ENCODE results near the gene C17orf107. TPM values are rescaled to one million over a fixed set of nuclear protein-coding genes. Genes with fewer than 3 reads are reported as not detected.

C17orf107 gene
- total RNA-seq, 1 experiment from 2014 or later, result 1.7 TPM

DNA sequence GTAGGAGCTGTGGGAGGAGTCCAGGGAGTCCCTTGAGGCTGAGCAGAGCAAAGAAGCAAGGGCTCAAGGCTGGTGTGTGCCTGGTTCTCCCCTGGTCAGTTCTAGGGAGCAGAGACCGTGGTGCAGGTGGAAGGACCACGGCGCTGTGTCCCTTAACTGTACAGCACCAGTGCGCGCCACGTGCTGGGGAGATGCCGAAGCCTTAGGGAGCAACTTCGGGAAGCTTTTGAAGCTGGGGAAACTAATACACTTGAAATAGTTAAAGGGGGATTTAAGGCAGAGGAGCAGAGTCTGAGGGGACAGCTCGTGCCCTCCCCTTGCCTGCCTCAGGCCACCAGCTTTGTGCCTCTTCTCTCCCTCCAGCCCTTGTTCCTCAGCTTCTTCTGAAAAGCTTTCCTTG is 38.7 kb upstream of the C17orf107 start:
- no peaks in the 10 kb centered on the region for H3K36me3 ChIP-seq (ENCODE audit: control insufficient read depth in 1 of 2, insufficient read depth in 2 of 2, low read length in 2 of 2)
- intact Hi-C loops (cut with micrococcal nuclease), result no loop called here
- no peaks in the 10 kb centered on the region for H3K27me3 ChIP-seq (ENCODE audit: insufficient read depth, low read length)
- ChIA-PET CTCF (no interaction called here), RAD21 (ENCODE audit: low non-redundant PET in 1 of 2, low total read pairs in 2 of 2, uncharacterized antibody in 2 of 2, unreplicated experiment in 2 of 2) (no interaction called here), POLR2A (no interaction called here)
- no peak overlapping the region for H3K9ac ChIP-seq (ENCODE audit: low read length)
- ATAC-seq (no peak), DNase-seq (ENCODE audit: low read depth, low spot score) (no peak)
- no peak overlapping the region for H2AFZ ChIP-seq (ENCODE audit: low read depth, low read length, poor library complexity, severe bottlenecking)
- H3K27ac ChIP-seq (ENCODE audit: low read depth, low read length), result no peak overlapping the region
- no peak for TF ChIP-seq JUND (IDR thresholded peaks at IDR 0.05)
- no peak for TF ChIP-seq YY1 (IDR thresholded peaks at IDR 0.05; ENCODE audit: extremely low read depth, insufficient replicate concordance, low read depth, low read length)
- no peak for TF ChIP-seq SP1 (IDR thresholded peaks at IDR 0.05; ENCODE audit: low read depth)
- no peak for TF ChIP-seq ELF1 (IDR thresholded peaks at IDR 0.05; ENCODE audit: borderline replicate concordance, low read depth)
- no peak for TF ChIP-seq ZFX (IDR thresholded peaks at IDR 0.05)
- no peak for TF ChIP-seq RAD21 (IDR thresholded peaks at IDR 0.05; ENCODE audit: low read depth)
- TF ChIP-seq EGR1 (IDR thresholded peaks at IDR 0.05; ENCODE audit: low read depth), result no peak
- TF ChIP-seq, protein P1, sequence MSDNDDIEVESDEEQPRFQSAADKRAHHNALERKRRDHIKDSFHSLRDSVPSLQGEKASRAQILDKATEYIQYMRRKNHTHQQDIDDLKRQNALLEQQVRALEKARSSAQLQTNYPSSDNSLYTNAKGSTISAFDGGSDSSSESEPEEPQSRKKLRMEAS (IDR thresholded peaks at IDR 0.05), result no peak
- peaks cover 56% of the 10 kb centered on the region for H3K79me2 ChIP-seq (ENCODE audit: insufficient read depth, low read length)
- H3K4me2 ChIP-seq (ENCODE audit: low read length), result no peak overlapping the region
- H3K9me3 ChIP-seq (ENCODE audit: control insufficient read depth in 1 of 2, insufficient read depth in 1 of 2, low read depth in 1 of 2, low read length in 2 of 2), result no peaks in the 10 kb centered on the region
- H3K9me2 ChIP-seq (ENCODE audit: insufficient read depth), result no peaks in the 10 kb centered on the region
- no TSS peak for BruUV-seq (replicated peaks)
- H4K20me1 ChIP-seq (ENCODE audit: insufficient read depth), result no peaks in the 10 kb centered on the region
- no peak overlapping the region for H3K4me3 ChIP-seq (replicated peaks in 1 of 2; ENCODE audit: low read depth in 1 of 2, low read length in 2 of 2)
- peaks cover 12 to 24% of the 10 kb centered on the region in 2 experiments; a peak in 3 of 4 replicates for H3K4me1 ChIP-seq (ENCODE audit: control insufficient read depth in 1 of 2, insufficient read depth in 2 of 2, low read length in 2 of 2)

- intact Hi-C loops (cut with micrococcal nuclease), result no loop called here
- Histone ChIP-seq H3K36me3 (ENCODE audit: control insufficient read depth in 1 of 2, insufficient read depth in 2 of 2, low read length in 2 of 2) (no peaks in the 10 kb centered on the region), H3K9ac (ENCODE audit: low read length) (no peak overlapping the region), H3K4me2 (ENCODE audit: low read length) (no peak overlapping the region), H3K9me3 (ENCODE audit: control insufficient read depth in 1 of 2, insufficient read depth in 1 of 2, low read depth in 1 of 2, low read length in 2 of 2) (no peaks in the 10 kb centered on the region), H3K4me3 (replicated peaks in 1 of 2; ENCODE audit: low read depth in 1 of 2, low read length in 2 of 2) (no peak overlapping the region), H3K9me2 (ENCODE audit: insufficient read depth) (no peaks in the 10 kb centered on the region), H3K27ac (ENCODE audit: low read depth, low read length) (no peak overlapping the region), H3K4me1 (ENCODE audit: control insufficient read depth in 1 of 2, insufficient read depth in 2 of 2, low read length in 2 of 2) (peaks cover 12 to 24% of the 10 kb centered on the region in 2 experiments; a peak in 3 of 4 replicates), H3K27me3 (ENCODE audit: insufficient read depth, low read length) (no peaks in the 10 kb centered on the region), H4K20me1 (ENCODE audit: insufficient read depth) (no peaks in the 10 kb centered on the region), H2AFZ (ENCODE audit: low read depth, low read length, poor library complexity, severe bottlenecking) (no peak overlapping the region), H3K79me2 (ENCODE audit: insufficient read depth, low read length) (peaks cover 54% of the 10 kb centered on the region)
- ChIA-PET POLR2A (no interaction called here), CTCF (no interaction called here), RAD21 (ENCODE audit: low non-redundant PET in 1 of 2, low total read pairs in 2 of 2, uncharacterized antibody in 2 of 2, unreplicated experiment in 2 of 2) (no interaction called here)
- no peak for DNase-seq (ENCODE audit: low read depth, low spot score)
- BruUV-seq (replicated peaks), result no TSS peak
- ATAC-seq, result no peak
- TF ChIP-seq, protein P1 (IDR thresholded peaks at IDR 0.05), result no peak
- TF ChIP-seq EZH2 (IDR thresholded peaks at IDR 0.05) (no peak), EGR1 (IDR thresholded peaks at IDR 0.05; ENCODE audit: low read depth) (no peak), REST (IDR thresholded peaks at IDR 0.05; ENCODE audit: low read depth) (no peak), JUND (IDR thresholded peaks at IDR 0.05) (no peak), ZNF274 (IDR thresholded peaks at IDR 0.05; ENCODE audit: low read depth, low read length) (no peak), ZBTB33 (IDR thresholded peaks at IDR 0.05; ENCODE audit: extremely low read depth, insufficient replicate concordance, low read length) (no peak)
- TF ChIP-seq, protein P2, sequence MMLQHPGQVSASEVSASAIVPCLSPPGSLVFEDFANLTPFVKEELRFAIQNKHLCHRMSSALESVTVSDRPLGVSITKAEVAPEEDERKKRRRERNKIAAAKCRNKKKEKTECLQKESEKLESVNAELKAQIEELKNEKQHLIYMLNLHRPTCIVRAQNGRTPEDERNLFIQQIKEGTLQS (IDR thresholded peaks at IDR 0.05), result no peak
These were observed 38.3 kb upstream of the C17orf107 start for GRCh38 chr17:4861052-4861451.
